GM18505 (cell line): Measurements from ENCODE around the gene CAPZB.

ENCODE experiments used
- ATAC-seq: cut with Tn5 transposase; IDR thresholded peaks from one replicate; pipeline ENCODE4 v1.9.1; 2021; ENCODE audit not compliant: unreplicated experiment
- POLR2A ChIP-seq: IDR thresholded peaks from 4 replicates; pipeline ENCODE4 v1.6.1; 2011; ENCODE audit warnings: borderline replicate concordance; ENCODE audit not compliant: insufficient read depth, insufficient read length; ENCODE audit errors: extremely low read depth

Gene CAPZB

DNA sequence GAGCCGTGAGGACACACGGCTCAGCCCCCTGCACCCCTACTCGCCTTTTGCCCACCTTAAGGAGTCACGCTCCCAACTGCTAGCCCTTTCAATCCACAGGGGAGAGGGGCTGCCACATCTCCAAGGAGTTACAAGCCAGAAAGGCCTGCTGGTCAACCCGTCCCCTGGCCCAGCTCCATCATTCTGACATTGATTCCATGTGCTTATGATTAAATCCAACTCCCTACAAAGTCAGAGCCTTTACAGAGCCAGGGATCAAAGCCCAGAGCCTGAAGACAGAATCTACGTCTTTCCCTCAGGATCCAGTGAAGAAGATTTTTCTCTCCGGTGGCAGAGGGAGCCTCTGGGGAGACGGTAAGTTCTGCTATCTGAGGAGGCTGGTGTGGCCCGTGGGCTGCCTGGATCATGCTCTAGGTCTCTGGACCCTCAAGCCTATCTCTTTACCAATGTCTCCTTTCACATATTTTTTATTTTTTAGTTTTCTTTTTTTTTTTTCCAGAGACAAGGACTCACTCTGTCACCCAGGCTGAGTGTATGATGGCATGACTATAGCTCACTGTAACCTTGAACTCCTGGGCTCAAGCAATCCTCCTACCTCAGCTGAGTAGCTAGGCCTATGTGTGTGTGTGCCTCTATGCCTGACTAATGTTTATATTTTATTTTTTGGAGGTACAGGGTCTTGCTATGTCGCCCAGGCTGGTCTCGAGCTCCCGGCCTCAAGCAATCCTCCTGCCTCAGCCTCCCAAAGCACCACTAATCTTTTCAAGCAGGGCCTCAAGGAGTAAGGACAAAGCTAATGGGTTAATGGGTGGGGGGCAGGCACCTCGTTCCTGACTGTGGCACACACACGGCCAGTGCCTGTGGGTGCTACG lies 111.9 kb downstream of the CAPZB start:
- no peak for ATAC-seq
- no peak for TF ChIP-seq POLR2A

- TF ChIP-seq POLR2A, result no peak
Measured at GRCh38 chr1:19372602-19373001, 112.7 kb downstream of the CAPZB start.

DNA sequence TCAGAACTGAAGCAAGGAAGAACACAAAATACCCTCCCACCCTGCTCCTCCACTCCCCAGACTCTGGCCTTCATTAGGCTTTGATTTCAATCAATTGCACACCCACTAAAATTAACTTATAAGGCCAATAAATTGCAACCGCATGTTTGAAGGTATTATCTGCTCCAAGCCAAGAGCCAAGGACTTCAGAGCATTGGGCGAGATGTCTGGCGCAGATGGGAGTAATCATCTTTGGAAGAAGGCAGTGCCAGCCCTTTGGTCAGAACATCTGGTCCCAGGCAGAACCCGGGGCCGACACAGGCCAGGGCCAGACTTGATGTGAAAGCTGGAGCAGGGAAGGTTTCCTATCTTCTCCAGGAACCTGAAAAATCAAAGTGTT lies 113.2 kb downstream of the CAPZB start:
- ATAC-seq, result no peak
- no peak for TF ChIP-seq POLR2A

More at GRCh38 chr1:19372602-19373001, 112.7 kb downstream of the CAPZB start:
- ATAC-seq, result no peak

GRCh38 chr1:19371226-19372135 lies 113.9 kb downstream of the CAPZB start:
- no peak for ATAC-seq
- no peak for TF ChIP-seq POLR2A

- TF ChIP-seq POLR2A, result no peak
- no peak for ATAC-seq
Measured at GRCh38 chr1:19370453-19371170, 114.7 kb downstream of the CAPZB start.

GRCh38 chr1:19369396-19370090 lies 115.8 kb downstream of the CAPZB start:
- ATAC-seq, result no peak

DNA sequence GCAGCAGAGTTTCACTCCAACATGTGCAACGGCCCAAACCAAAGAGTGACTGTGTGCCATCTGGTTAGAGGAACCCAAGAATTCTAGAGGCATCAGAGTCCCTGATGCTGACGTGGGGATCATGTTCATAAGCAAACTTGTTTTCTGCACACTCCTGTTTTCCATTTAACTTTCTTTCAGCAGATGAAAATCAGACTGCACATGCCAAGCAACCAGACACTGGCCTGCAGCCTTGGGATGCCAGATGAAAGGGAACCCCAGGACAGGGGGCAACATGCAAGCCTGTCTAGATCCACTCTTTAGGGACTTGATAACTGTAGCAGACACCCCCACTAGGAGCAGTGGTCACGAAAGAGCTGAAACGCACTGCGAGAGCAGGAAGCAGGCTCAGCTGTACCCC lies 116.4 kb downstream of the CAPZB start:
- no peak for ATAC-seq
- no peak for TF ChIP-seq POLR2A

More at GRCh38 chr1:19369396-19370090, 115.8 kb downstream of the CAPZB start:
- no peak for TF ChIP-seq POLR2A

GRCh38 chr1:19368050-19368449 lies 117.3 kb downstream of the CAPZB start:
- TF ChIP-seq POLR2A, result no peak

GRCh38 chr1:19367584-19368041 lies 117.7 kb downstream of the CAPZB start:
- no peak for ATAC-seq
- TF ChIP-seq POLR2A, result no peak

More at GRCh38 chr1:19368050-19368449, 117.3 kb downstream of the CAPZB start:
- no peak for ATAC-seq

- TF ChIP-seq POLR2A, result no peak
- ATAC-seq, result no peak
Measured at GRCh38 chr1:19366599-19367536, 118.5 kb downstream of the CAPZB start.

DNA sequence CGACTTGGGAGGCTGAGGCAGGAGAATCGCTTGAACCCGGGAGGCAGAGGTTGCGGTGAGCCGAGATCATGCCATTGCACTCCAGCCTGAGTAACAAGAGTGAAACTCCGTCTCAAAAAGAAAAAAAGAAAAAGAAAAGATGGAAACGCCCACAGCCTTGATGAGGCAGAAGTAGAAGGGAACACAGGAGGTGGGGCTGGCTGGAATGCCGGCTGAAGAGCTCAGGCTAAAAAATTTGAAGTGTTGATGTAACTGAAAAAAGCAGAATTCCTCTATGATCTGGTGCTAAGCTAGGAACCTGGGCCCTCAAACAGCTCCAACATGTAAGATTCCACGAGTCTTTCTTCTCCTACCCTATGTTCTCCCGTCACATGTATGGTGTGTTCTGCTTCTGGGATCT lies 119.6 kb downstream of the CAPZB start:
- no peak for TF ChIP-seq POLR2A
- ATAC-seq, result no peak

GRCh38 chr1:19363536-19364152 lies 121.7 kb downstream of the CAPZB start:
- TF ChIP-seq POLR2A, result no peak
- ATAC-seq, result no peak
